Upper lobe of left lung (tissue), 6 donors: Measurements from ENCODE around the gene FADS2. TPM values are rescaled to one million over a fixed set of nuclear protein-coding genes. Genes with fewer than 3 reads are reported as not detected.

Source experiments
- ATAC-seq, 2 donors: fragments of 200-7000 bp; cut with Tn5 transposase; one replicate each; pipeline ENCODE4 v1.9.1; 2022; ENCODE audit warnings: mild to moderate bottlenecking in 2 of 2, moderate library complexity in 2 of 2; ENCODE audit not compliant: low FRiP score in 2 of 2
- DNase-seq, 2 donors: peaks; one replicate each; pipeline ENCODE4 v3.0.0-alpha.2; 2019 to 2020
- H3K27ac ChIP-seq, 4 donors: fragments of 200-600 bp; sonication (generic); one replicate each; pipeline ENCODE4 v1.5.1; 2016 to 2019
- H3K27me3 ChIP-seq, 4 donors: fragments of 200-600 bp; sonication (generic); one replicate each; pipeline ENCODE4 v1.5.1; 2017 to 2019
- H3K36me3 ChIP-seq, 4 donors: fragments of 200-600 bp; sonication (generic); one replicate each; pipeline ENCODE4 v1.5.1; 2016 to 2019
- H3K4me1 ChIP-seq, 4 donors: fragments of 200-600 bp; sonication (generic); one replicate each; pipeline ENCODE4 v1.5.1; 2018 to 2019
- H3K4me3 ChIP-seq, 4 donors: fragments of 200-600 bp; sonication (generic); one replicate each; pipeline ENCODE4 v1.5.1; 2017 to 2019; ENCODE audit warnings: mild to moderate bottlenecking in 2 of 4, moderate library complexity in 1 of 4
- H3K9me3 ChIP-seq, 4 donors: fragments of 200-600 bp; sonication (generic); one replicate each; pipeline ENCODE4 v1.5.1; 2018 to 2019
- CTCF ChIP-seq, 6 experiments: fragments of 450-650 bp in 4 of 6; fragments of 200-600 bp in 2 of 6; sonication (generic) in 2 of 6; IDR thresholded peaks; one replicate each; pipeline ENCODE4 v1.5.1; 2016 to 2019; ENCODE audit warnings: antibody characterized with exemption in 6 of 6
- EP300 ChIP-seq, 4 donors: sonication (generic); formaldehyde crosslinking; IDR thresholded peaks; one replicate each; pipeline ENCODE4 v1.5.1; 2017; ENCODE audit warnings: antibody characterized with exemption in 4 of 4, control low read depth in 2 of 4
- POLR2A ChIP-seq, 4 donors: fragments of 450-650 bp; IDR thresholded peaks; one replicate each; pipeline ENCODE4 v1.5.1; 2016 to 2017; ENCODE audit warnings: antibody characterized with exemption in 4 of 4, mild to moderate bottlenecking in 2 of 4
- POLR2AphosphoS5 ChIP-seq, 2 donors: sonication (generic); formaldehyde crosslinking; IDR thresholded peaks; one replicate each; pipeline ENCODE4 v1.5.1; 2017; ENCODE audit warnings: antibody characterized with exemption in 2 of 2
- WGBS, 2 donors: methylation state at CpG; one replicate each; pipeline ENCODE4 v1.1.5; 2017 to 2018; 5-methylcytosine and 5-hydroxymethylcytosine counted together
- total RNA-seq, 6 donors: library from RNA; depleted of rRNA in 4 of 6; stranded (reverse); fragments of >200 nt in 4 of 6; gene quantifications; one replicate each; pipeline versions ENCODE4 v1.1.0 to v1.2.1, GENCODE V29; 2016 to 2021
- donor health status: DM: no; HTN: no; CAD: no; lungs with moderate emphysema.
- donor health status: DM: no; HTN: yes; CAD: no; lungs with severe emphysema.

FADS2 gene
- total RNA-seq, 6 donors from 2014 or later, result 13.5 to 92.5 (median 50.7) TPM

GRCh38 chr11:61806785-61807184 is 21.3 kb upstream of the FADS2 start:
- H3K27ac ChIP-seq, result no peak overlapping the region
- H3K27me3 ChIP-seq, result no peaks in the 10 kb centered on the region
- 93% methylated on average over 5 of the region's 5 CpGs for WGBS, 2 donors
- no peak overlapping the region for H3K4me3 ChIP-seq
- DNase-seq (no peak), ATAC-seq (no peak)
- H3K36me3 ChIP-seq, result peaks cover 8 to 88% (median 73%) of the 10 kb centered on the region in 4 donors
- TF ChIP-seq EP300 (IDR thresholded peaks at IDR 0.05) (no peak), POLR2A (IDR thresholded peaks at IDR 0.05) (no peak), CTCF (IDR thresholded peaks at IDR 0.05) (no peak), POLR2AphosphoS5 (IDR thresholded peaks at IDR 0.05) (no peak)
- H3K4me1 ChIP-seq, result no peaks in the 10 kb centered on the region
- H3K9me3 ChIP-seq, result no peaks in the 10 kb centered on the region

- no peak for TF ChIP-seq POLR2AphosphoS5 (IDR thresholded peaks at IDR 0.05)
- TF ChIP-seq CTCF (IDR thresholded peaks at IDR 0.05), result no peak
- TF ChIP-seq EP300 (IDR thresholded peaks at IDR 0.05), result no peak
- no peak for TF ChIP-seq POLR2A (IDR thresholded peaks at IDR 0.05)
- Histone ChIP-seq H3K36me3 (peaks cover 7 to 64% (median 54%) of the 10 kb centered on the region in 4 donors), H3K27me3 (no peaks in the 10 kb centered on the region), H3K9me3 (no peaks in the 10 kb centered on the region), H3K4me1 (peaks cover 0 to 6% (median 3%) of the 10 kb centered on the region in 4 donors), H3K27ac (no peak overlapping the region), H3K4me3 (no peak overlapping the region)
- ATAC-seq (no peak), DNase-seq (no peak)
- WGBS, 2 donors, result 91 to 96% methylated on average over 8 of the region's 8 CpGs
These were observed 17.4 kb upstream of the FADS2 start for GRCh38 chr11:61810671-61811175.

GRCh38 chr11:61811831-61812230 is 16.3 kb upstream of the FADS2 start:
- DNase-seq (no peak), ATAC-seq (no peak)
- WGBS, 2 donors, result 87 to 94% methylated on average over 5 of the region's 5 CpGs

GRCh38 chr11:61812736-61813411 is 15.2 kb upstream of the FADS2 start:
- Histone ChIP-seq H3K27me3 (no peaks in the 10 kb centered on the region), H3K36me3 (peaks cover 7 to 48% (median 42%) of the 10 kb centered on the region in 4 donors), H3K4me3 (no peak overlapping the region), H3K9me3 (no peaks in the 10 kb centered on the region), H3K27ac (no peak overlapping the region), H3K4me1 (peaks cover 5 to 27% (median 10%) of the 10 kb centered on the region in 4 donors)
- 91 to 92% methylated on average over 4 of the region's 4 CpGs for WGBS, 2 donors
- no peak for TF ChIP-seq CTCF (IDR thresholded peaks at IDR 0.05)
- ATAC-seq, result no peak
- no peak for DNase-seq

More at GRCh38 chr11:61811831-61812230, 16.3 kb upstream of the FADS2 start:
- peaks cover 7 to 56% (median 47%) of the 10 kb centered on the region in 4 donors for H3K36me3 ChIP-seq
- H3K27ac ChIP-seq, result no peak overlapping the region
- no peak overlapping the region for H3K4me3 ChIP-seq
- peaks cover 0 to 17% (median 6%) of the 10 kb centered on the region in 4 donors for H3K4me1 ChIP-seq
- no peaks in the 10 kb centered on the region for H3K9me3 ChIP-seq
- H3K27me3 ChIP-seq, result no peaks in the 10 kb centered on the region
- TF ChIP-seq CTCF (IDR thresholded peaks at IDR 0.05) (no peak), POLR2AphosphoS5 (IDR thresholded peaks at IDR 0.05) (no peak), EP300 (IDR thresholded peaks at IDR 0.05) (no peak), POLR2A (IDR thresholded peaks at IDR 0.05) (no peak)
